Measurements from ENCODE around the gene GCDH.

Gene GCDH

GRCh38 chr19:12893582-12893981, 2.6 kb downstream of the GCDH start:
- Mint-ChIP-seq H3K36me3 (ENCODE audit: low read depth) (peaks cover 8% of the 10 kb centered on the region), H3K27ac (no peak overlapping the region), H3K27me3 (ENCODE audit: low read depth) (peaks cover 12% of the 10 kb centered on the region), H3K4me1 (peaks cover 10% of the 10 kb centered on the region), H3K9me3 (no peaks in the 10 kb centered on the region), H3K4me3 (peak overlapping the region; percentile 95 to 96 (median 95))
- no peak for TF ChIP-seq CTCF (IDR thresholded peaks at IDR 0.05; ENCODE audit: unreplicated experiment in 3 of 3)

- Mint-ChIP-seq H3K27ac (no peak overlapping the region), H3K9me3 (no peaks in the 10 kb centered on the region), H3K36me3 (ENCODE audit: low read depth) (peaks cover 8% of the 10 kb centered on the region), H3K4me1 (no peaks in the 10 kb centered on the region), H3K4me3 (no peak overlapping the region), H3K27me3 (ENCODE audit: low read depth) (peaks cover 3% of the 10 kb centered on the region)
- no peak for TF ChIP-seq CTCF (IDR thresholded peaks at IDR 0.05; ENCODE audit: unreplicated experiment in 3 of 3)
Observed at GRCh38 chr19:12896460-12896859, 5.5 kb downstream of the GCDH start.

- no peaks in the 10 kb centered on the region for H3K4me1 Mint-ChIP-seq
- H3K4me3 Mint-ChIP-seq, result no peak overlapping the region
- H3K27ac Mint-ChIP-seq, result no peak overlapping the region
- no peaks in the 10 kb centered on the region for H3K9me3 Mint-ChIP-seq
- H3K27me3 Mint-ChIP-seq (ENCODE audit: low read depth), result no peaks in the 10 kb centered on the region
- no peak for TF ChIP-seq CTCF (IDR thresholded peaks at IDR 0.05; ENCODE audit: unreplicated experiment in 3 of 3)
- H3K36me3 Mint-ChIP-seq (ENCODE audit: low read depth), result peaks cover 2% of the 10 kb centered on the region
Observed at GRCh38 chr19:12899891-12900518, 9.0 kb downstream of the GCDH start.

- no peaks in the 10 kb centered on the region for H3K36me3 Mint-ChIP-seq (ENCODE audit: low read depth)
- H3K27me3 Mint-ChIP-seq (ENCODE audit: low read depth), result no peaks in the 10 kb centered on the region
- peaks cover 7% of the 10 kb centered on the region for H3K4me1 Mint-ChIP-seq
- no peak overlapping the region for H3K27ac Mint-ChIP-seq
- TF ChIP-seq CTCF (IDR thresholded peaks at IDR 0.05; ENCODE audit: unreplicated experiment in 3 of 3), result no peak
- H3K9me3 Mint-ChIP-seq, result no peaks in the 10 kb centered on the region
- no peak overlapping the region for H3K4me3 Mint-ChIP-seq
Observed at GRCh38 chr19:12907166-12907565, 16.2 kb downstream of the GCDH start.

GRCh38 chr19:12912571-12912970, 21.6 kb downstream of the GCDH start:
- Mint-ChIP-seq H3K9me3 (no peaks in the 10 kb centered on the region), H3K36me3 (ENCODE audit: low read depth) (no peaks in the 10 kb centered on the region), H3K27me3 (ENCODE audit: low read depth) (no peaks in the 10 kb centered on the region), H3K4me3 (peak overlapping the region; percentile 14 to 76 (median 42)), H3K27ac (peak overlapping the region; percentile 77 to 99 (median 97)), H3K4me1 (peaks cover 28% of the 10 kb centered on the region)
- no peak for TF ChIP-seq CTCF (IDR thresholded peaks at IDR 0.05; ENCODE audit: unreplicated experiment in 3 of 3)

GRCh38 chr19:12913011-12913561, 22.1 kb downstream of the GCDH start:
- no peaks in the 10 kb centered on the region for H3K27me3 Mint-ChIP-seq (ENCODE audit: low read depth)
- peaks cover 28% of the 10 kb centered on the region for H3K4me1 Mint-ChIP-seq
- no peaks in the 10 kb centered on the region for H3K9me3 Mint-ChIP-seq
- TF ChIP-seq CTCF (IDR thresholded peaks at IDR 0.05; ENCODE audit: unreplicated experiment in 3 of 3), result no peak
- H3K36me3 Mint-ChIP-seq (ENCODE audit: low read depth), result no peaks in the 10 kb centered on the region
- peak overlapping the region; percentile 14 to 76 (median 42) for H3K4me3 Mint-ChIP-seq
- H3K27ac Mint-ChIP-seq, result peak overlapping the region; percentile 77 to 99 (median 97)
